GM18868 (cell line): ENCODE measurements around the gene RNF39.

ENCODE experiments used
- ATAC-seq: cut with Tn5 transposase; IDR thresholded peaks from one replicate; pipeline ENCODE4 v1.9.1; 2021; ENCODE audit warnings: mild to moderate bottlenecking, moderate library complexity; ENCODE audit not compliant: unreplicated experiment

RNF39 gene

DNA sequence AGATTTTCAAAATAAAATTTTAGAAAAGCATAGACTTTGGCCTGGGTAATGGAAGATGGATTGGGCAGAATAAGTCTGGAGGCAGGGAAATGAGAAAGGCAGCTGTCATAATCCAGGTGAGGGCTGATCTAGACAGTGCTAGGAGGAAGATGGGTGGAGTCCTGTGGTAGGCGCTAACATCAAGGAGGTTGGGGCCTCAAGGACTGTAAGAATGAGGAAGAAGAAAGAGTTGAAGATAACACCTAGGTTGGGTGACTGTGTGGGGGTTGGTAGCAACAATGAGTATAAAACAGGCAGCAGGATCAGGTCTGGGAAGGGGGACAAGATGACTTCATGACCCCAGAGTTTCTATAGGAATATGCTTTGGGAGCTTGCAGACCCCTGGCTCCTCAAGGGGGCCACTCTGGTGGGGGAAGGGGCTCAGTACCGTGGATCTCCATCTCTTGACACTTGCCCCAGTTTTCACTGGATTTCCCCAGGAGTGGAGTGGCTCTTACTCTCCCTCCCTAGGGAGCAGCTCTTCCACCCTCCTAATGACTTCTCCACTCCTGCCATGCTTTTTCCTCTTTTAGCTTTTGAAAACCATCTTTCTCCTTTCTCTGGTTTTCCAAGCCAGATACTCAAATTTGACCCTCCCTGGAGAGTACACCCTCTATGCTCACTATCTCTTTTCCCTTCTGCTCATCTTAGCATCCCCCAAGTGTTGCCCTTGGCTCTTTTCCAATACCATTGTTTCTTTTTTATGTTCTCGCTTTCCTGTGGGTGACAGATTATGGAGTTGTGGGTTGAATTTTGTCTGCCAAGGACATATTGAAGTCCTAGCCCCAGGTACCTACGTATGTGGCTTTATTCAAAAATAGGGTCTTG, 22.6 kb upstream of the RNF39 start:
- no peak for ATAC-seq

GRCh38 chr6:30096829-30097228, 21.3 kb upstream of the RNF39 start:
- ATAC-seq: no peak

DNA sequence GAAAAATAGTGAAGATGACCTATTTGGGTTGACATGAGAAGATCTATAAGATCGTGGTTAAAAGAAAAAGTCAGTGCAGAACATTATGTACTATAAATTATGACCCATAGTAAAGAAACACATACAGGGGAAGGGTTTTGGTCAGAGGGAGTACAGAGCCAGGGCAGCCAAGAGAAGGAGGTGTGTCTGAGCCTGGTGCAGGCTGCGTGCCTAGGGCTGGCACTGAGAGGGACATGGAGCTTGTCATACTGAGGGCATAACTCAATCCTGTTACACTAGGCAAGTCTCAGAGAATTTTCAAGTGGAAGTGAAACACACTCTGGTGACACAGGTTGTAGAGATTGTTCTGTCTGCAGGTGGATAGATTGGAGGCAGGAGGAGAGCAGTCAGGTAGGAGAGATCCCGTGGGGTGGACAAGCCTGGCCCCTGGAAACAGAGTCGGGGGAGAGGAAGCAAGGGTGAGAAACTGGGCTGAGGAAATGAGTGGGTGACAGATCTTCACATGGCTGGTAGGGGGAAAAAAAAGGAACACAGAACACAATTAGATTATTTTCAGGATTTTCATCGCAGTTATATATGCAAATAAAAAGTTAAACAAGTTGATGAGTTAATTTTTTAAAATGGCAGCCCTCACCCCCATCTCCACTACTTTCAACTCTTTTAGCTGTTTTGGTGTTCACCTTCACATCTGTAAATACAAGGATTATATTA, 18.5 kb upstream of the RNF39 start:
- ATAC-seq: no peak

GRCh38 chr6:30092852-30093543, 17.4 kb upstream of the RNF39 start:
- ATAC-seq: no peak

DNA sequence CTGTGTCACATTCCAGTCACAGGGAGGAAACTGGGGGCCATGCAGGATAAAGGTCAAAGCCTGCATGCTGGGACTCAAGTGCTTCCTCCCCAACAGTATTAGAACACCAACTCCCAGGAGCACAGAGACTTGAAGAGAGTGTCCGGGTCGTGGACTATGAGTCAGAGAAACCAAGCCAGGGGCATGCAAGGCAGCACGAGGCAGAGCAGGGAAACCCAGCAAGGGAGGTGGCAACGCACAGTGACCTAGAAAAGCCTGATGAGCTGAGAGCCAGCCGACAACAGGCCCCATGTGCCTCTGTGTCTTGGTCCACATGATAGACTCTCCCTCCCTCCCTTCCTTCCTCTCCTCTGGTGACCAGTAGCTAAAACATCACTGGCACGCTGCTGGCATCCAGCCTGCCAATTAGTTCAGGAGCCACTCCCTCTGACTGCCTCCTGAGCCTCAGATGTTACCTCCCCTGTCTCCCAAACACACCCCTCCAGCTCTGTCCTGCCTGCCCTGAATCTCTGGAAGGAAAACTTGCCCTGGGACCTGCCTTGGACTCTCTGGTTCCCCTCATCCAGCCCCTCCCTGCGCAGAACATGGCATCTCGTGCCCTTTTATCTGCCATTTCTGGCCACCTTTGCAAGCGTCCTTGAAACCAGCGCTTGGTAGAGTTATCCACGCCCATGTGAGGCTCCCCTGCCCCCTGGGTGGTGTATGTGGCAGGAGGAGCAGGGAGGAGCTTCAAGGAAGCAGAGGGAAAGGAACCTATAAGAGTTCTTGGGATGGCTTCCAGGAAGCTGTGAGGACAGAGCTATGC, 16.2 kb upstream of the RNF39 start:
- ATAC-seq: no peak

DNA sequence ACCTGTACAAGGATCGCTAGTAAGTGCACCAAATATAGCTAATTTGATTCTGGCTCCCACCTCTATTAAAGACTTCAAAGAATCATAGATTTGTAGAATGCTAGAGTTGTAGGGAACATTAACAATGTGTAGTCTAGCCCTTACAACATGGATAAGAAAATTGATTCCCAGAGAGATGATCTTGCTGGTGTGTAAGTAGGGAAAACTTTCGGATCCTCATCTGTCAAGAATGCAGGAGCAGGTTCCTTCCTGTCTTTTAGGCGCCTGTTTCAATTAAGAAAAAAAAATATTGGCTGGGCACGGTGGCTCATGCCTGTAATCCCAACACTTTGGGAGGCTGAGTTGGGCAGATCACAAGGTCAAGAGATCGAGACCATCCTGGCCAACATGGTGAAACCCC, 12.3 kb upstream of the RNF39 start:
- no peak for ATAC-seq

GRCh38 chr6:30077218-30077617, 1.6 kb upstream of the RNF39 start:
- ATAC-seq: no peak

- ATAC-seq: no peak
These were observed 492 bp upstream of the RNF39 start for GRCh38 chr6:30075790-30076732.

DNA sequence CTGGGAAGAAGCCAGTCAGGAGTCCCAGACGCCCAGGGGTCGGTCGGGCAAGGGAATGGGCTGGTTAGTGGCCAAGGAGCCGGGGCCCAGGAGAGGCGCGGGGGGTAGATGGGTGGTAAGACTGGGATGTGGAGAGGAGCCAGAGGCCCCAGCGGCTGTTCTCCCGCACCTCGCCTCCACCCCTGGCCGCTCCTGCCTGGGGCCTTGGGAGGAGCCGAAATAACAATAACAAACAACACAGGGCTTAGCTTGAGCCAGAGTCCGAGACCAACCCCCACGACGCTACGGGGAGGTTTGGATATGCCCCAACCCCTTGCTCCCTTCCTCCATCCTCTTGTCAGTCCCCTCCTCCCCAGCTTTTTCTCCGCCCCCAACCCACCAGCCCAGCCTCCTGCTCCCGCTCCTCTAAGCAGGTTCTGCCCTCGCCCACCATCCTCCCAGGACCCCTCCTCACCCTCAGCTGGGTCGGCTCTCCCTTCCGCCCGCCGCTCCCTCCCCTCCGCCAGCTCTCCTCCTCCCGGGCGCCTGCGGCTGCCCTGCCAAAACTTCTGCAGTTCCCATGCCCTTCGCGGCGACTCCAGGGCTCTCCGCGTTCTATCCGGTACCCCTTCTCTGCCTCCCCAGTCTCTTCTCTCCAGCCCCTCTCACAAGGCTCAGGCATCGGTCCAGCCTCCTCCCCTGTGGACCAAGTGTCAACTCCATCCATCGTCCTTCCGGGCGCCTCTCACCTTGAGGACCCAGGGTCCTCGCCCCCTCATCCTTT, 1.1 kb downstream of the RNF39 start:
- ATAC-seq: no peak

DNA sequence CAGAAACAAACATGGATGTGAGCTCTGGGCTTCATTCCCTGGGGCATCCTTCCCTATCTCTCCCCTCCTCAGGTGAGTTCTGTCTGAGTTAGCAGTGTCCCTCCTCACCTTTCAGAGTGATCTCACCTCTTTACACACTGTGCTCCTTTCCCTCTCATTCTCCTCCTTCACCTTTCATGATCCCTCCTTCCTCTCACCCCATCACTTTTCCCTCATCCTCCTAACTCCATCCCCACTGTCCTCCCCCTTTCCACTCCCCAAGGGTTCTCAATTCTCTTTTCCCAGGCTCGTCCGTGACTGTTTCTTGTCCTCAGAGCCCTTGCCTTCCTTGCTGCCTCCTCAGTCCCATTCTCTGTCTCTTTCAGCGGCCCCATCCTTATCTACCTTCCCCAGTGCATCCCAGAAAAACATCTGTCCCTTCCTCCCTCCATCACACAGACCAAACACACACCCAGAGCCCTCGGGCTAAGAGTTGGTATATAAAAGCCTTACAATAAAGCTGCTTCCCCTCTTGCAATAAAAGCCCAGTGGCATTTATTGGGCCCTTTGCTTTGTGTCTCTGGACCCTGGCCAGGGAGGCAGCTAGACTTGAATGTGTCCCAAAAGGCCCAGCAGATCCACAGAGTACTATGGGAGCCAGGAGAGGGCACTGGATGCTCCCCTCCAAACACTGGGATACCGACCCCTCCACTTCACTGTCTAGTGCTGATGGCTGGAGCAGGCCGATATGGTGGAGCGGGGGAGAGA, 1.9 kb downstream of the RNF39 start:
- no peak for ATAC-seq

GRCh38 chr6:30071858-30072257, 3.7 kb downstream of the RNF39 start:
- no peak for ATAC-seq

DNA sequence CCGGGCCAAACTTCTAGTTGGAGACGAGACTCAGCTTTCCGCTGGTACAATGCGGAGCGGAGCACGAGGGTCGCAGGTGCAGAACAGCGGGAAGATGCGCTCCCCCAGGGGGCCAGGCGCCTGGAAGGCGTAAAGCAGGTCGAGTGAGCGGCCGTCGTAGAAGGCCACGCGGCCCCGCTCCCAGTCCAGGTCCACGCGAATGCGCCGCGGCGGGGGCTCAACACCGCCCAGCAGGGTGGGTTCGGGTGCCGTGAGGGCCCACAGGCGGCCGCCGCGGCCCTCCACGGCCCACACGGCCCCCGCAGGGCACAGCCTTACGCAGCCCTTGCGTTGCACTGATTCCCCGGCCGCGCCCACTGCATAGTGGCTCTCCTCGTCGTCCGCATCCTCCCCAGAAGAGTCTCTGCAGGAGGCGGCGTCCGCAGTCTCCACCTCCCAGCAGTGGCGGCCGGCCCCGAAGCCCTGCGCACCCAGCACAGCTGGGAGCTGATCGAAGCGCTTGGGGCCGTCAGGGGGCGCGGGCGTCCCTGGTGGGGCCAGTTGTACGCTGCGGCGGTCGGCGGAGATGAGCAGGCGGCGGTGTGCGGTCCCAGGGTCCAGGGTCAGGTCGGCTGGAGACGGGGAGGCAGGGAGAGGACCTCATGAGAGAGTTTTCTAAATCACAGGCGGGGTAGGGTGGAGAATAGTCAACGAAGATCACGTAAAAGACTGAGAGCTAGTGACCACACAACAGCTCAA, 4.3 kb downstream of the RNF39 start:
- ATAC-seq: no peak

DNA sequence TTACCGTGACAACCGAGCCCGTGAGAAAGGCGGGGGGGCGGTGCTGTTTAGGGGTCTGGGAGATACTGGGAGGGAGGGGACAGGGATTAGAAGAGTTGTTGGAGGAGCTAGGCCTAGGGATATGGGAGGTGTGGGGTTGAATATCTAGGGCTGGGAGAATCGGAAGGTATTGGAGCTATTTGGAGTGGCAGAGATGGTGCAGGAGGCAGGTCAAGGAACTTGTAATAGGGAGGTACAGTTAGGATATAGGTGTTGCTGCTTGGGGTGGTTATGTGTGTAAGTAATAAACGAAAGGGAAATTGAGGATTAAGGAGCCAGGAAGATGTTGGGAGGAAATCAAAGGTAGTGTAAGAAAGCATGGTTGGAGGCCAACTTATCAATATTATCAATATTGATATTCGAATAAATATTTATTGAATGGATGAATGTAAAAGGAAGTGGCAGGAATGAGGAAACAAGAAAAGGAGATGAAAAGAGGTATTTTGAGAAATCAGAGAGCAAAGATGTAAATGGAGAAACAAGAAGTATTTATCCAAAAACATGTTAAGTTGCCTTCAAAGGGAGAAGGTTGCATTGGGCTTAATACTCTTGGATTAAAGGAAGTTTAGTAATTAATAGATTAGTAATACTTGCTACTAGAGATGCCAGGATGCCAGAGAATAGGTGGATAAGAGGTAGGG, 8.0 kb downstream of the RNF39 start:
- no peak for ATAC-seq

DNA sequence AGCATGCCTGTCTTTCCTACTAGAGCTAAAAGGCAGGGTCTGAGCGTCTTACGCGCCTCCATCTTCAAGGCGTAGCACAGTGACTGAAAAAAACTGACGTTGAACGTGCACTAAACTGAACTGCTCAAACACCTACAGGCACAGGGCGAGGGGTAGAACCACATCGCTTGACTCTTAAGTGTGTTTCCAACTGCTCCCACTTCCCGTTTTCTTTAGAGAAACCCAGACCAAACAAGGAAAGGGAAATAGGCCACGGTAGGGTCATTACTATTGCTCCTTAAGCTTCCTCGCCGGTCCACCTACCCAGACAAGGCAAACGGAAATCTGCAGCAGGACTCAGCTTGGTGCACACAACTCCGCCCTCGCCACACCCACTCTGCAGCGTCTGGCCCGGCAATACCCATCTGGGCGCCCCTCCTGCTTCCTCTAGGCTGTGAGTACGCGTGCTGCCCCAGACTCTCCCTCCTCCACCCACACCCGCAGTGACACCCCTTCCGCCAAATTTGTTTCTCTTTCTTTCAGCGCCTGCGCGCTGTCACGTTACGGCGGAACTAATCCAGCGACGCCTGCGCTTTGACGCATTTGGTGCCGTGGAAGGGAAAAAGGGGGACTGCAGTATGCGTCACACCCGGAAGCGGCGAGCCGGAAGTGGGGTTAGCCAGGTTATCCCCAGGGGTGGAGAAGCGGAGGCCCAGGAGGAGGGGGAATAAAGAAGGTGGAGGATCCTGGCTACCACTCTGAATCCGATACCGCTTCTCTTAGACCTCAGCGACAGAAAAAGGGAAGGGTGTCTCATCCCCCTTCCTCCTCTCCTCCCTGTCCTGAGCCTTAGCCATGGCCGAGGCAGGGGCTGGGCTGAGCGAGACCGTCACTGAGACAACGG, 8.8 kb downstream of the RNF39 start, which contains the start of gene PPP1R11:
TSS of gene PPP1R11 (plus strand) at position 622 of the 883 bp plus-strand sequence. CDS start at position 835, 213 bp downstream.
- peak; percentile 94 for ATAC-seq

- no peak for ATAC-seq
These were observed 9.5 kb downstream of the RNF39 start for GRCh38 chr6:30066082-30066481.

DNA sequence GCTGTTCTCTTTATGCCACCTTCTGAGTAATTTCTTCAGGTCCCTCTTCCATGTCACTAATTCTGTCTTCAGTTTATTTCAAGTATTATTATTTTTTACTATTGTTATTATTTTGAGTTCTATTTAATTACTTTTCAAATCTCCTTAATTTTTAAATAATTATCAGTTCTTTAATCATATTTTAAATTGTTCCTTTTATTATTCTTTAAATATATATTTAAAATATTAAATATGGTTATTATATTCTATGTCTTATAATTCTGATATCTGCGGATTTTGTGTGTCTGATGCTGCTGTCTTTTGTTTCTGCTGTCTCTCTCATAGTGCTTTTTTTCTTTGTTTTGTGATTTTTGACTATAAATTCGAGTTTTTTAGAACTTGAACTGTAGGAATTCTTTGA, 12.3 kb downstream of the RNF39 start:
- no peak for ATAC-seq
